Measurements from ENCODE around the gene ATP8A2.
A peak's percentile ranks its signal among the peaks of the same experiment; 100 is the strongest.

ATP8A2 gene

DNA sequence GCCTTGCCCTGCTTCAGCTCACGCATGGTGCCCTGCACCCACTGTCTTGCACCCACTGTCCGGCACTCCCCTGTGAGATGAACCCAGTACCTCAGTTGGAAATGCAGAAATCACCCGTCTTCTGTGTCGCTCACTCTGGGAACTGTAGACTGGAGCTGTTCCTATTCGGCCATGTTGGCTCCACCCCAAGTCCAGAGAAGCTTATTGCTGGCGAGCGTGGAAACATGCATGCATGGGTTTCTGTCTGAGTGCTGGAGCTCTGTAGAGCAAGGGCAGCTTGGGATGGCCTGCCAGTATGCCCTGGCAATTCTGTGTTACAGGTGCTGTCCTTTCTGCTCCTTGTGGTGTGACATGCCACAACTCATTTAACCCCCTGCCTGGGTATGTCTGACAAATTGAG is 527.2 kb downstream of the ATP8A2 start:
- DNase-seq (ENCODE audit: low read depth): no peak
- H3K4me3 ChIP-seq (ENCODE audit: low read depth, low read length): no peak overlapping the region
- TF ChIP-seq CTCF (IDR thresholded peaks at IDR 0.05; ENCODE audit: low read depth, low read length) (no peak), MYC (IDR thresholded peaks at IDR 0.05; ENCODE audit: low read depth, low read length) (no peak), POLR2A (IDR thresholded peaks at IDR 0.05; ENCODE audit: extremely low read depth, insufficient read length) (no peak)
- TF ChIP-seq, protein P1, sequence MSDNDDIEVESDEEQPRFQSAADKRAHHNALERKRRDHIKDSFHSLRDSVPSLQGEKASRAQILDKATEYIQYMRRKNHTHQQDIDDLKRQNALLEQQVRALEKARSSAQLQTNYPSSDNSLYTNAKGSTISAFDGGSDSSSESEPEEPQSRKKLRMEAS (IDR thresholded peaks at IDR 0.05; ENCODE audit: low read depth, low read length): no peak

- no peak overlapping the region for H3K4me3 ChIP-seq (ENCODE audit: low read depth, low read length)
- no peak for DNase-seq (ENCODE audit: low read depth)
- TF ChIP-seq CTCF (IDR thresholded peaks at IDR 0.05; ENCODE audit: low read depth, low read length) (no peak), MYC (IDR thresholded peaks at IDR 0.05; ENCODE audit: low read depth, low read length) (no peak), POLR2A (IDR thresholded peaks at IDR 0.05; ENCODE audit: extremely low read depth, insufficient read length) (no peak)
- TF ChIP-seq, protein P1 (IDR thresholded peaks at IDR 0.05; ENCODE audit: low read depth, low read length): no peak
These were observed 527.7 kb downstream of the ATP8A2 start for GRCh38 chr13:25899464-25899863.

DNA sequence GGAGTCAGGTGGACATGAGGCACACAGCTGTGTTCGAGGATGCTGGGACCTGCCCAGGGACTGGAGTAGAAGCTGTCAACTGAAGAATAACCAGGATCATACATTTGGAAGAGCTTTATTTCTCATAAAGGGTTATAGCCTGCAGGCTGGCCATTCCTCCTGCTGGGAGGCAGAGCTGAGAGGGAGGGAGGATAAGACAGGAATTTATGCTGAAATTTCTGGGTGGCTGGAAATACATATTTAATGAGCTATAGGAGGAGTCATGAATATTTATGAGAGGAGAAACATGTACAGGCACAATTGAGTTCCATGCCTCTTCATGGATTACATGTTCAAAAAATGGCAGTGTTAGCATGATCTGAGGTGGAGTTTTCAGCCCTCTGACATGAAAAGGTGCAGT is 528.2 kb downstream of the ATP8A2 start:
- H3K4me3 ChIP-seq (ENCODE audit: low read depth, low read length): no peak overlapping the region
- TF ChIP-seq CTCF (IDR thresholded peaks at IDR 0.05; ENCODE audit: low read depth, low read length) (no peak), POLR2A (IDR thresholded peaks at IDR 0.05; ENCODE audit: extremely low read depth, insufficient read length) (no peak), MYC (IDR thresholded peaks at IDR 0.05; ENCODE audit: low read depth, low read length) (no peak)
- TF ChIP-seq, protein P1 (IDR thresholded peaks at IDR 0.05; ENCODE audit: low read depth, low read length): no peak
- DNase-seq (ENCODE audit: low read depth): no peak

- H3K4me3 ChIP-seq (ENCODE audit: low read depth, low read length): no peak overlapping the region
- TF ChIP-seq POLR2A (IDR thresholded peaks at IDR 0.05; ENCODE audit: extremely low read depth, insufficient read length): no peak
- no peak for TF ChIP-seq CTCF (IDR thresholded peaks at IDR 0.05; ENCODE audit: low read depth, low read length)
- TF ChIP-seq, protein P1 (IDR thresholded peaks at IDR 0.05; ENCODE audit: low read depth, low read length): peak; percentile 5; the same call in 1 of the 2 replicates
- TF ChIP-seq MYC (IDR thresholded peaks at IDR 0.05; ENCODE audit: low read depth, low read length): 0 out of 2 replicates have a peak, but pooled peaks have one; percentile 7
- peak; percentile 79 for DNase-seq (ENCODE audit: low read depth)
These were observed 529.9 kb downstream of the ATP8A2 start for GRCh38 chr13:25901460-25902376.

DNA sequence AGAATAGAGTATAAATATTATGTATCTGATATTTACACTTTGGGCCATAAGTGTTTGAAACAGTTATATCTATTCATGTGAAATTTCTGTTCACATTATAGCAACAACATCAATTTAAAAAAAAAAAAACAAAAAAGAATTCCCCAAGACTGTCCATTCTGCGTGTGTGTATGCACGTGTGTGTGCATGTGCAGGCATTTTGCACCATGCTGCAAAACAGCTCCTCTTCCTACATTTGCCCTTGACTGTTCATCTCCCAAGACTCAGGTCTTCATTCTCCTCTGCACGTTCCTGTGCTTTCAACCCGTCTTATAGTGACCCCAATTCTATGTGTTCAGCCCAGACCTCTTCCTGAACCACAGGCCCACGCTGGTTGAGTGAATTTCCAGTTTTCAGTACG is 530.7 kb downstream of the ATP8A2 start:
- H3K4me3 ChIP-seq (ENCODE audit: low read depth, low read length): no peak overlapping the region
- TF ChIP-seq CTCF (IDR thresholded peaks at IDR 0.05; ENCODE audit: low read depth, low read length) (no peak), POLR2A (IDR thresholded peaks at IDR 0.05; ENCODE audit: extremely low read depth, insufficient read length) (no peak), MYC (IDR thresholded peaks at IDR 0.05; ENCODE audit: low read depth, low read length) (no peak)
- TF ChIP-seq, protein P1 (IDR thresholded peaks at IDR 0.05; ENCODE audit: low read depth, low read length): no peak
- DNase-seq (ENCODE audit: low read depth): no peak

Measured in NB4 (cell line).